ENCODE results near the gene PLK2.

DNA sequence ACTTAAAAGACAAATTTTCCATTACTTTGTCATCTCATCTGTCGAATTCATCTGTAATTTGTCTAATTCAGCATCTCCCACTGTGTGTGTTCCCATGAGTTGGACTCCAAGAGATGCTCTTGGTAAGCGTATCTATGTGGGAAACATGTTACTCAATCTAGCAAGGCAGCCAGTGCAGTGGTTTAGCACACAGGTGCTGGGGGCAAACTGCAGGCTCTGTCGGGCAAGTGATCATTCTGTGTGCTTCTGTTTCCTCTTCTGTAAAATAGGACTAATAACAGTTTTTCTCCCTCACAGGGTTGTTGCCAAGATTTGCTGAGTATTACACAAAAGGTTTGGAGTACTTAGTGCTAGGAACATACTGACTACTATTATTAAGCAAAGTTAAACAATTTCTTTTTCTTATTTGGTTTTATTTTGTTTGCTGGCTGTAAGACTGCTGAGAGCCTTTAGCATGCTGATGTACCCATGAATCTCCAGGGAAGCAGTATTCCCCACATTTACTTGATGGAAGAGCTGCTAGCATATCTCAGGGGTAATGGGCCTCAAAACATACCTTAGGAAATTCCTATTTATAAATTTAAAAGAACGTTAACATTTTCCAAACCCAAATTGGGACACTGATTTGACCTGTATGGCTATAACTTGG, 30.6 kb upstream of the PLK2 start:
- TF ChIP-seq, protein P1, sequence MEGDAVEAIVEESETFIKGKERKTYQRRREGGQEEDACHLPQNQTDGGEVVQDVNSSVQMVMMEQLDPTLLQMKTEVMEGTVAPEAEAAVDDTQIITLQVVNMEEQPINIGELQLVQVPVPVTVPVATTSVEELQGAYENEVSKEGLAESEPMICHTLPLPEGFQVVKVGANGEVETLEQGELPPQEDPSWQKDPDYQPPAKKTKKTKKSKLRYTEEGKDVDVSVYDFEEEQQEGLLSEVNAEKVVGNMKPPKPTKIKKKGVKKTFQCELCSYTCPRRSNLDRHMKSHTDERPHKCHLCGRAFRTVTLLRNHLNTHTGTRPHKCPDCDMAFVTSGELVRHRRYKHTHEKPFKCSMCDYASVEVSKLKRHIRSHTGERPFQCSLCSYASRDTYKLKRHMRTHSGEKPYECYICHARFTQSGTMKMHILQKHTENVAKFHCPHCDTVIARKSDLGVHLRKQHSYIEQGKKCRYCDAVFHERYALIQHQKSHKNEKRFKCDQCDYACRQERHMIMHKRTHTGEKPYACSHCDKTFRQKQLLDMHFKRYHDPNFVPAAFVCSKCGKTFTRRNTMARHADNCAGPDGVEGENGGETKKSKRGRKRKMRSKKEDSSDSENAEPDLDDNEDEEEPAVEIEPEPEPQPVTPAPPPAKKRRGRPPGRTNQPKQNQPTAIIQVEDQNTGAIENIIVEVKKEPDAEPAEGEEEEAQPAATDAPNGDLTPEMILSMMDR (IDR thresholded peaks at IDR 0.05; ENCODE audit: control extremely low read depth in 1 of 3, insufficient read depth in 1 of 3, low read depth in 1 of 3, low read length in 3 of 3), result no peak
- no peak for TF ChIP-seq POLR2A (IDR thresholded peaks at IDR 0.05; ENCODE audit: control extremely low read depth in 1 of 2, low read depth in 2 of 2, low read length in 2 of 2)
- no peak for TF ChIP-seq SP2 (IDR thresholded peaks at IDR 0.05; ENCODE audit: low read length)
